Cardiac ventricle fibroblast (primary cell): ENCODE data around the gene CCN2. TPM values are rescaled to one million over a fixed set of nuclear protein-coding genes. Genes with fewer than 3 reads are reported as not detected.

Experiments
- total RNA-seq: library from RNA; depleted of rRNA; stranded (reverse); fragments of >200 nt; gene quantifications from 2 replicates; pipeline ENCODE4 v1.2.3, GENCODE V29; 2015

The CCN2 gene, protein sequence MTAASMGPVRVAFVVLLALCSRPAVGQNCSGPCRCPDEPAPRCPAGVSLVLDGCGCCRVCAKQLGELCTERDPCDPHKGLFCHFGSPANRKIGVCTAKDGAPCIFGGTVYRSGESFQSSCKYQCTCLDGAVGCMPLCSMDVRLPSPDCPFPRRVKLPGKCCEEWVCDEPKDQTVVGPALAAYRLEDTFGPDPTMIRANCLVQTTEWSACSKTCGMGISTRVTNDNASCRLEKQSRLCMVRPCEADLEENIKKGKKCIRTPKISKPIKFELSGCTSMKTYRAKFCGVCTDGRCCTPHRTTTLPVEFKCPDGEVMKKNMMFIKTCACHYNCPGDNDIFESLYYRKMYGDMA
- 131 and 137 TPM in 2 replicates for total RNA-seq

DNA sequence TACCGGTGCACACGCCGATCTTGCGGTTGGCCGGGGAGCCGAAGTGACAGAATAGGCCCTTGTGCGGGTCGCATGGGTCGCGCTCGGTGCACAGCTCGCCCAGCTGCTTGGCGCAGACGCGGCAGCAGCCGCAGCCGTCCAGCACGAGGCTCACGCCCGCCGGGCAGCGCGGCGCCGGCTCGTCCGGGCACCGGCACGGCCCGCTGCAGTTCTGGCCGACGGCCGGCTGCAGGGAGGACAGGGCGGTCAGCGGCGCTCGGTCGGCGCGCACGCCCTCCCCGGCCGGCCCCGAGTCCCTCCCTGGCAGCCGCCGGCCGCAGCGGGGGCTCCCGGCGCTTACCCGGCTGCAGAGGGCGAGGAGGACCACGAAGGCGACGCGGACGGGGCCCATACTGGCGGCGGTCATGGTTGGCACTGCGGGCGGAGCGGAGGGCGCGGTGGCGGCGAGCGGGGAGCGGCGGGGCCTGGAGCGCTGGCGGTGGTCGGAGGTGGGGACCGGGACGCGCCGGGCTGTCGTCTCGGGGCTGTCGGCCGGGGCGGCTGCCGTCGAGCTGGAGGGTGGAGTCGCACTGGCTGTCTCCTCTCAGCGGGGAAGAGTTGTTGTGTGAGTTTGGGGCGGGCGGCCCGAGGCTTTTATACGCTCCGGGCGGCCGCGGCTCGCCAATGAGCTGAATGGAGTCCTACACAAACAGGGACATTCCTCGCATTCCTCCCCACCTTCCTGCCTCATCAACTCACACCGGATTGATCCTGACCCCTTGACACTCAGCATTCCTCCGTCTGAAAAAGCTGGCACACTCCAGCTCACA, at the start of gene CCN2:
Gene CCN2 (minus strand): TSS at position 606 of the 809 bp plus-strand sequence. CDS start 200 bp downstream, at position 406.

Other genes with a start within 250 kb of the CCN2 start
- 2.3 TPM in 1 of 2 replicates, not detected in the other for gene OR2A4, start 250.0 kb downstream of the CCN2 start, total RNA-seq
- gene CTAGE9, start 240.4 kb downstream of the CCN2 start, total RNA-seq: not detected in 2 replicates
- gene ENPP1, start 143.4 kb downstream of the CCN2 start, total RNA-seq: 1.2 and 1.7 TPM in 2 replicates